ENCODE measurements around the gene CCDC187.

The CCDC187 gene

GRCh38 chr9:136313111-136314055, 9.5 kb upstream of the CCDC187 start:
- no peak for TF ChIP-seq CTCF (conservative IDR thresholded peaks at IDR 0.05)
- H3K27ac ChIP-seq: no peak overlapping the region

GRCh38 chr9:136312436-136312835, 8.5 kb upstream of the CCDC187 start:
- TF ChIP-seq CTCF (conservative IDR thresholded peaks at IDR 0.05): peak; percentile 58
- no peak overlapping the region for H3K27ac ChIP-seq

GRCh38 chr9:136312009-136312375, 8.1 kb upstream of the CCDC187 start:
- H3K27ac ChIP-seq: no peak overlapping the region
- no peak for TF ChIP-seq CTCF (conservative IDR thresholded peaks at IDR 0.05)

- no peak for TF ChIP-seq CTCF (conservative IDR thresholded peaks at IDR 0.05)
- no peak overlapping the region for H3K27ac ChIP-seq
These were observed 7.4 kb upstream of the CCDC187 start for GRCh38 chr9:136311051-136312008.

- TF ChIP-seq CTCF (conservative IDR thresholded peaks at IDR 0.05): no peak
- no peak overlapping the region for H3K27ac ChIP-seq
These were observed 6.6 kb upstream of the CCDC187 start for GRCh38 chr9:136310273-136311030.

- TF ChIP-seq CTCF (conservative IDR thresholded peaks at IDR 0.05): no peak
- H3K27ac ChIP-seq: no peak overlapping the region
These were observed 5.9 kb upstream of the CCDC187 start for GRCh38 chr9:136309806-136310220.
